Karpas-422 (cell line): ENCODE results near the gene TMEM167A. TPM values are rescaled to one million over a fixed set of nuclear protein-coding genes. Genes with fewer than 3 reads are reported as not detected.

Experiments used
- DNase-seq: peaks from one replicate; pipeline ENCODE4 v3.0.0-alpha.2; 2015
- H2AFZ ChIP-seq: fragments of 200-600 bp; sonication (generic); 2 replicates; pipeline ENCODE4 v1.6.1; 2014; ENCODE audit warnings: antibody characterized with exemption, low read length, mixed read lengths
- H3K27ac ChIP-seq: fragments of 200-600 bp; sonication (generic); 2 replicates; pipeline ENCODE4 v1.5.1; 2014; ENCODE audit warnings: mild to moderate bottlenecking, low read length, moderate library complexity
- H3K27me3 ChIP-seq: fragments of 200-600 bp; sonication (generic); 2 replicates; pipeline ENCODE4 v1.6.1; 2014; ENCODE audit warnings: low read length, mixed read lengths
- H3K36me3 ChIP-seq: fragments of 200-600 bp; sonication (generic); 2 replicates; pipeline ENCODE4 v1.6.1; 2014; ENCODE audit warnings: low read length, mixed read lengths; ENCODE audit not compliant: insufficient read depth
- H3K4me1 ChIP-seq: fragments of 200-600 bp; sonication (generic); 2 replicates; pipeline ENCODE4 v1.6.1; 2014; ENCODE audit warnings: mild to moderate bottlenecking, low read length, mixed read lengths
- H3K4me2 ChIP-seq: fragments of 200-600 bp; sonication (generic); 2 replicates; pipeline ENCODE4 v1.6.1; 2014; ENCODE audit warnings: low read length, low read depth, mild to moderate bottlenecking; ENCODE audit not compliant: poor library complexity, severe bottlenecking
- H3K4me3 ChIP-seq: fragments of 200-600 bp; sonication (generic); 2 replicates; pipeline ENCODE4 v1.5.1; 2014; ENCODE audit warnings: mild to moderate bottlenecking, antibody characterized with exemption, low read length, mixed read lengths
- H3K79me2 ChIP-seq: fragments of 200-600 bp; sonication (generic); 2 replicates; pipeline ENCODE4 v1.6.1; 2014; ENCODE audit warnings: mild to moderate bottlenecking, low read length, mixed read lengths
- H3K9ac ChIP-seq: fragments of 200-600 bp; sonication (generic); 2 replicates; pipeline ENCODE4 v1.6.0; 2014; ENCODE audit warnings: low read length
- H3K9me2 ChIP-seq: fragments of 200-600 bp; sonication (generic), shearing (Covaris generic); replicated peaks from 2 replicates; pipeline ENCODE4 v1.6.0; 2014; ENCODE audit warnings: mild to moderate bottlenecking, low read length, moderate library complexity; ENCODE audit not compliant: insufficient read depth
- H3K9me3 ChIP-seq: fragments of 300-700, 200-600 bp; sonication (generic); 2 replicates; pipeline ENCODE4 v1.6.1; 2014; ENCODE audit warnings: low read length, mixed read lengths
- H4K20me1 ChIP-seq: fragments of 200-600 bp; sonication (generic); 2 replicates; pipeline ENCODE4 v1.6.1; 2014; ENCODE audit warnings: mild to moderate bottlenecking, antibody characterized with exemption, low read length, low read depth; ENCODE audit not compliant: insufficient read depth
- total RNA-seq: library from RNA; depleted of rRNA; stranded (reverse); fragments of >200 nt; shearing (Covaris generic); gene quantifications from 2 replicates; pipeline ENCODE4 v1.2.3, GENCODE V29; 2014; ENCODE audit warnings: low replicate concordance

The TMEM167A gene
- total RNA-seq, 1 experiment from 2014 or later: 94.9 TPM

DNA sequence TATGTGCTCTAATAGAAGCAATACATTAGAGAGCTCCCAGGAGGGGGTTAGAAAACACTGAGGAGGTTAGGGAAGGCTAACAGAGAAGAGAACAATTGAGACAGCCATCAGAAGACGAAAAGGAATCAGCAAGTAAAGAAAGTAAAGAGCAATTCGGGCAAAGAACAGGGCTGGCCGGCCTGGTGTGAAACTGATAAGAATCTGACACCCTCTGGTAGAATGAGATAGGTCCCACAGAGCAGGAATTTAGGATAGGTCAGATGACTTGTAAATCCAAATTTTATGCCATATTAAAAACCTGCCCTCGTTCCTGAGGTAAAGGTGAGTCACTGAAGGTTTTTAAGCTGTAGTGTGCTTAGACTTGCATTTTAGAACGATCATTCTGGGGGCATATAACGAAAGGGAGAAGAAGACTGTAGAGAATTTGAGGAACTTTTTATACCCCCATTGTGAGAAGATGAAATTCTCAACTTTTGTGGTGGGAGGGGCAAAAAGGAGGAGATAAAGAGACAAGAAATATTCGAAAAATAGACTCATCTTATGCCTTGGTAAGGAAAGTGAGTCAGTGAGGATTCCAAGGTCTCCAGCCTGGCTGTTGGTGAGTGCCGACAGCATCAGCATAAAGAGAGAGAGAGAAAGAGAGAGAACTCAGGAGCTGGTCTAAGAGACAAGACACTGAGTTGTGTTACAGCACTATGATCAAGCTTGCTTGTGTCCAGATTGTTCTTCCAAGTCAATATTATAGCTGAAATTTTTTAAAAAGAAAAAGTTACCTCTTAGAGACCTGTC, 51.3 kb downstream of the TMEM167A start:
- H2AFZ ChIP-seq: no peak overlapping the region
- DNase-seq: no peak
- no peak overlapping the region for H3K4me2 ChIP-seq
- no peaks in the 10 kb centered on the region for H3K4me1 ChIP-seq
- no peak overlapping the region for H3K4me3 ChIP-seq
- no peaks in the 10 kb centered on the region for H3K9me3 ChIP-seq
- no peak overlapping the region for H3K27ac ChIP-seq
- H3K9me2 ChIP-seq: no peaks in the 10 kb centered on the region
- no peak overlapping the region for H3K9ac ChIP-seq
- H3K79me2 ChIP-seq: no peaks in the 10 kb centered on the region
- no peaks in the 10 kb centered on the region for H3K27me3 ChIP-seq
- H4K20me1 ChIP-seq: no peaks in the 10 kb centered on the region
- H3K36me3 ChIP-seq: no peaks in the 10 kb centered on the region

DNA sequence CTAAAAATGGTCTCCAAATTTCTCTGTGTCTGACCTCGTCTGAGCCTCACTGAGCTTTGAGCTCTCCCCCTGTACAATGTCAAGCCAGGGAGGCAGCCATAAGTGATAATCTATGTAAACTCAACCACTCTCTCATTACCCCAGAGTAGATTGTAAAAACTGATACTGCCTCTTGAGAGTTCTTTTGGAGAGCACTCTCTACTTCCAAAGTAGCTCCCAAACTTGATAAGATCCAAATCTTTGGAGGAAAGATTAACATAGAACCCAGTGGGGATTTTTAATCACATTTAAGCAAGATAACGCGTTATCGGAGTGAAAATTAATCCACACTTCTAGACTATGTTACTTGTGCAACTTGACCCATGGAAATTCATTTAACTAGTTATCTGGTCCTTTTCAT, 54.9 kb downstream of the TMEM167A start:
- Histone ChIP-seq H2AFZ (no peak overlapping the region), H3K79me2 (no peaks in the 10 kb centered on the region), H3K9me2 (no peaks in the 10 kb centered on the region), H3K27me3 (no peaks in the 10 kb centered on the region), H3K4me3 (no peak overlapping the region), H3K4me1 (no peaks in the 10 kb centered on the region), H3K9ac (no peak overlapping the region), H3K36me3 (no peaks in the 10 kb centered on the region), H4K20me1 (no peaks in the 10 kb centered on the region), H3K9me3 (no peaks in the 10 kb centered on the region), H3K27ac (no peak overlapping the region), H3K4me2 (no peak overlapping the region)
- no peak for DNase-seq

DNA sequence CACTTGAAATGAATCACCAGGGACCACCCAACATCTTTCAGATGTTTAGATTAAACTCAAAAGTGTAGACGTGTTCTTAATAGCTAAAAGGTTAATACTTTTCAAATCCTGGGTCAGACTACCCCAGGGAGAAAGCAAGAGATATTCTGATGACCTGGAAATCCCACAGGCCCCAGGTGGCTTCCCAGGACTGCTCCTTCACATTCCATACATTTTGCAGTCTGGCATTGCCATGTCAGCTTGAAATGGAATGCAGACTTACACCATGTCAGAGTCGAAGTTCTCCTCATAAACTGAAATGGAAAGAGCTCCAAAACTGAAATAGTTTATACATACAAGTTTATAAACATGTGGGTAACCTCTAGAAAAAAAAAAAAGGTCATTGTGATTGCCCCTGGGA, 61.5 kb downstream of the TMEM167A start:
- Histone ChIP-seq H3K9ac (no peak overlapping the region), H2AFZ (no peak overlapping the region), H4K20me1 (no peaks in the 10 kb centered on the region), H3K36me3 (no peaks in the 10 kb centered on the region), H3K9me2 (no peaks in the 10 kb centered on the region), H3K4me1 (peaks cover 8% of the 10 kb centered on the region), H3K27me3 (no peaks in the 10 kb centered on the region), H3K4me2 (no peak overlapping the region), H3K27ac (no peak overlapping the region), H3K4me3 (no peak overlapping the region), H3K79me2 (no peaks in the 10 kb centered on the region), H3K9me3 (no peaks in the 10 kb centered on the region)
- DNase-seq: no peak

DNA sequence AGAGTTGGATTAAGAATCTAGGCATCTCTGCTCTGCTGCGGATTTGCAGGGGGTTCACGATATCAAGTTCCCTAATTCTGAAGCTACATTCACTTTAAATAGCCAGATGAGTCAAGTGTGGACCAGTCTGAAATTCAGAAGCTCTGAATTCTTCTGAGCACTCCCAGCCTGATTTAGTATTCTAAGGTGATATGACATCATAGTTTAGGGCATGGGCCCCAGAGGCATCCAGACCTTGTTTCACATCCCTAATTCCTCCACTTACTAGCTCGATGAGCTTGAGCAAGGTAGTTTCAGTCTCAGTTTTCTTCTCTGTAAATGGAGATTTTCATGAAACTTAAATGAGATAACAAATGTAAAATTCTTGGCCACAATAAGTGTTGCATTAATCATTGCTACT, 65.2 kb downstream of the TMEM167A start:
- H3K36me3 ChIP-seq: no peaks in the 10 kb centered on the region
- H3K27me3 ChIP-seq: no peaks in the 10 kb centered on the region
- no peak overlapping the region for H3K27ac ChIP-seq
- no peaks in the 10 kb centered on the region for H3K9me2 ChIP-seq
- no peak overlapping the region for H2AFZ ChIP-seq
- DNase-seq: peak; percentile 65
- H4K20me1 ChIP-seq: no peaks in the 10 kb centered on the region
- H3K4me1 ChIP-seq: peaks cover 8% of the 10 kb centered on the region
- no peak overlapping the region for H3K4me3 ChIP-seq
- H3K9me3 ChIP-seq: no peaks in the 10 kb centered on the region
- no peaks in the 10 kb centered on the region for H3K79me2 ChIP-seq
- peak overlapping the region; percentile 31 for H3K4me2 ChIP-seq
- no peak overlapping the region for H3K9ac ChIP-seq

DNA sequence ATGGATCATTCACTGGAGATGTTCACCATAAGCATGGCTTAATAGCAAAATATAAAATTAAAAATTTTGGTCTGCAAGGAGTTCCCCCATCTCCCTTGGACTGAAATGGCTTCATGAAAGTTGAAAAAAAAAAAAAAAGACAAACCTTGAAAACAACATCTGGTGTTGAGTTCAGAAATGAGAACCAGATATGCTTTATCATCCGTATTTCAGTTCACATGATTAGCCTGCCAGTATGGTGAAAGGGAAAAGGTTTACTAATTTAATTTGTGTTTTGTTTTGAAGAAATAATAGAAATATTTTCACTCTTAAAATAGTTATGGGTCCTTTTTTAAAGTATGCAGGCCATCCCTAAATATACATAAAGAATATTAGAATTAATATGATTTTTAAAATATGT, 67.8 kb downstream of the TMEM167A start:
- Histone ChIP-seq H4K20me1 (no peaks in the 10 kb centered on the region), H3K9ac (no peak overlapping the region), H3K27ac (no peak overlapping the region), H3K79me2 (no peaks in the 10 kb centered on the region), H3K4me2 (no peak overlapping the region), H3K27me3 (no peaks in the 10 kb centered on the region), H3K9me3 (no peaks in the 10 kb centered on the region), H3K36me3 (no peaks in the 10 kb centered on the region), H3K4me3 (no peak overlapping the region), H2AFZ (no peak overlapping the region), H3K4me1 (peaks cover 8% of the 10 kb centered on the region), H3K9me2 (no peaks in the 10 kb centered on the region)
- no peak for DNase-seq

DNA sequence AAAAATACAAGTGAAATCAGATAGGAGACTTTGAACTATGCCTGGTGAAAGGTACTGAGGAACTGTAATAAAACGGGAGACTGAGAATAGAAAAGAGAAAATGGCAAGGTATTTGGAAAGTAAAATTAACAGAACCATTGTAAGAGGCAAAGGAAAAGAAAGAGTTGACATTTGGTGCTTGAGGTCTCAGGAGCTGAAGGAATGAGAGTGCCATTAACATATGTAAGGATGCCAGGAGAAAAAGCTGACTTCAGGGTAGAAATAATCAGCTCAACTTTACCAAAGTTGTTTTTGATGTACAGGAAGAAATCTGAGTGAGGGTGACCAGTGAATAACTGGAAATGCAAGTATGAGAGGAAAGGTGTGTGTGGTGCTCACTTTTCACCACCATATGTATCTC, 69.4 kb downstream of the TMEM167A start:
- Histone ChIP-seq H3K27me3 (no peaks in the 10 kb centered on the region), H3K9me3 (no peaks in the 10 kb centered on the region), H2AFZ (no peak overlapping the region), H3K4me3 (no peak overlapping the region), H3K9ac (no peak overlapping the region), H3K4me1 (peaks cover 8% of the 10 kb centered on the region), H3K36me3 (no peaks in the 10 kb centered on the region), H4K20me1 (no peaks in the 10 kb centered on the region), H3K27ac (no peak overlapping the region), H3K4me2 (no peak overlapping the region), H3K9me2 (no peaks in the 10 kb centered on the region), H3K79me2 (no peaks in the 10 kb centered on the region)
- no peak for DNase-seq

DNA sequence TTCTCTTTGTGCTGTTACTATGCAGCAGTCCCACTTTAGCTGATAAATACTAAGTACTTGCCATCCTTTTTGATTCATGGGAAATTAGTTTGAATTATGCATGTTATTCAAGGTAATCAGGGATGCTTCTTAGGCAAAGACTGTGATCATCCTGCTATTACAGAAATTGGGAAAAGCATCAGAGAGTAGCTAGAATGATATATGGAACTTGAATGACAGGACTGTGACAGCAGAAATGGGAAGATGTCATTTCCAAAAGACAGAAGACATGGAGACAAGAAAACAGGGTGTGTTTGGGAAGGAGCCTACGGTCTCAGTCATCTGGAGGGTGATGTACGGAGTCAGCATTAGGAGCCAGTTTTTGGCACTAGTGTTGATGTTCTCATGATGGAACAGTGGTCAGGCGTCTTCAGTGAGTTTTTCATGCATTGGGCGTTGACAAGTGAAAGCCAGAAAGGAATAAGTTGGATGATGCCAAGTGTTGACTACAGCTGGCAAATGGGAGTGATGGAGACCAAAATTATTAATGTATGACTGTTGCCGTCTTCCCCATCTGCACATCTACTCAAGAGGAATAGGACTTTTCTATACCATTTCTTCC, 70.4 kb downstream of the TMEM167A start:
- H3K9me2 ChIP-seq: no peaks in the 10 kb centered on the region

DNA sequence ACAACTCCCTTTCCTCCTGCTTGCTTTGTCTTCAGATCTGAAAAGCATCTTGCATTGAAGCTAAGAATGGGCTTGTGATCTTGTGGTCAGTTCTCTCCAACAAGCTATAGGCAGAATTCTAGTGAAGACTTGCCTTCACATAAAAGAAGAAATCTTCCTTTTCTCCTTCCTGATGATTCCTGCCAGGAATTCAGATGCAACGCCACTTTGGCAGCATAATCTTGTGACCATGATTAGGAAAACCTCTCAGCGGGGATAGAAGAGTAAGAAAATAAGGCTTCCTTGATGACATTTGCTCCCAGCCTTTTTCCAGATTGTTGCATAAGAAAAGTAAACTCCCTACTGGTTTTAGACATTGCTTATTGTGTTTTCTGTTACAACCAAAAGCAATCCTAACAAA, 73.4 kb downstream of the TMEM167A start:
- H3K9me2 ChIP-seq: no peaks in the 10 kb centered on the region
- no peak overlapping the region for H2AFZ ChIP-seq
- no peaks in the 10 kb centered on the region for H3K36me3 ChIP-seq
- H3K4me3 ChIP-seq: no peak overlapping the region
- H3K9me3 ChIP-seq: no peaks in the 10 kb centered on the region
- no peak for DNase-seq
- no peak overlapping the region for H3K27ac ChIP-seq
- no peaks in the 10 kb centered on the region for H3K27me3 ChIP-seq
- no peak overlapping the region for H3K4me2 ChIP-seq
- H3K9ac ChIP-seq: no peak overlapping the region
- no peaks in the 10 kb centered on the region for H4K20me1 ChIP-seq
- no peaks in the 10 kb centered on the region for H3K79me2 ChIP-seq
- no peaks in the 10 kb centered on the region for H3K4me1 ChIP-seq

More for the DNA sequence above, 70.4 kb downstream of the TMEM167A start:
- Histone ChIP-seq H3K9ac (no peak overlapping the region), H3K36me3 (no peaks in the 10 kb centered on the region), H3K4me2 (no peak overlapping the region), H3K27me3 (no peaks in the 10 kb centered on the region), H3K4me3 (no peak overlapping the region), H3K79me2 (no peaks in the 10 kb centered on the region), H2AFZ (no peak overlapping the region), H3K9me3 (no peaks in the 10 kb centered on the region), H3K27ac (no peak overlapping the region), H4K20me1 (no peaks in the 10 kb centered on the region), H3K4me1 (peaks cover 2% of the 10 kb centered on the region)
- DNase-seq: no peak
